ENCODE data around the gene SLAIN1. TPM values are rescaled to one million over a fixed set of nuclear protein-coding genes. Genes with fewer than 3 reads are reported as not detected.

The SLAIN1 gene
- total RNA-seq, 1 donor from 2014 or later, result not detected

DNA sequence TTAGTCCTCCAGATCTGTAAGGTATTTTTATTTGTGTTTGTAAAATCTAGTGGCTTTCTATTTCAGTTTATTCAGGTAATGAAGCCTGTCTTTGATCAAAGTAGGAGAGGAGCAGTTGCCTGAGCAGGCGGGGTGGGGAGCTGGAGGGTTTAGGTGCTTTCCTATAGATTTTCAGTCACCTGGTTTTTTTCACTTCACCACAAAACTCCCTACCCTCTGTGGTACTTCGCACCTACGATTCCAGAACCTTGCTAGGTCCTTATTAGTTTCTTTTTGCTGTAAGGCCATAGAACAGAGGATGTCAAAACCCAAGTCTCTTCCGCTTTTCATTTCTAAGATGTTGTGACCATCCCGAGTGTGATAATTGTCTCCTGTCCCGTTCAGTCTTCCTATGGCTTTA is 26.6 kb downstream of the SLAIN1 start:
- Mint-ChIP-seq H3K36me3 (ENCODE audit: unreplicated experiment) (no peaks in the 10 kb centered on the region), H3K9me3 (ENCODE audit: unreplicated experiment) (no peaks in the 10 kb centered on the region), H3K27ac (ENCODE audit: unreplicated experiment) (no peak overlapping the region), H3K4me3 (ENCODE audit: unreplicated experiment) (no peak overlapping the region), H3K27me3 (ENCODE audit: unreplicated experiment) (no peaks in the 10 kb centered on the region), H3K4me1 (ENCODE audit: unreplicated experiment) (no peaks in the 10 kb centered on the region)
- no peak for DNase-seq (ENCODE audit: extremely low spot score, unreplicated experiment)
- TF ChIP-seq, protein P1, sequence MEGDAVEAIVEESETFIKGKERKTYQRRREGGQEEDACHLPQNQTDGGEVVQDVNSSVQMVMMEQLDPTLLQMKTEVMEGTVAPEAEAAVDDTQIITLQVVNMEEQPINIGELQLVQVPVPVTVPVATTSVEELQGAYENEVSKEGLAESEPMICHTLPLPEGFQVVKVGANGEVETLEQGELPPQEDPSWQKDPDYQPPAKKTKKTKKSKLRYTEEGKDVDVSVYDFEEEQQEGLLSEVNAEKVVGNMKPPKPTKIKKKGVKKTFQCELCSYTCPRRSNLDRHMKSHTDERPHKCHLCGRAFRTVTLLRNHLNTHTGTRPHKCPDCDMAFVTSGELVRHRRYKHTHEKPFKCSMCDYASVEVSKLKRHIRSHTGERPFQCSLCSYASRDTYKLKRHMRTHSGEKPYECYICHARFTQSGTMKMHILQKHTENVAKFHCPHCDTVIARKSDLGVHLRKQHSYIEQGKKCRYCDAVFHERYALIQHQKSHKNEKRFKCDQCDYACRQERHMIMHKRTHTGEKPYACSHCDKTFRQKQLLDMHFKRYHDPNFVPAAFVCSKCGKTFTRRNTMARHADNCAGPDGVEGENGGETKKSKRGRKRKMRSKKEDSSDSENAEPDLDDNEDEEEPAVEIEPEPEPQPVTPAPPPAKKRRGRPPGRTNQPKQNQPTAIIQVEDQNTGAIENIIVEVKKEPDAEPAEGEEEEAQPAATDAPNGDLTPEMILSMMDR (IDR thresholded peaks at IDR 0.05), result no peak

DNA sequence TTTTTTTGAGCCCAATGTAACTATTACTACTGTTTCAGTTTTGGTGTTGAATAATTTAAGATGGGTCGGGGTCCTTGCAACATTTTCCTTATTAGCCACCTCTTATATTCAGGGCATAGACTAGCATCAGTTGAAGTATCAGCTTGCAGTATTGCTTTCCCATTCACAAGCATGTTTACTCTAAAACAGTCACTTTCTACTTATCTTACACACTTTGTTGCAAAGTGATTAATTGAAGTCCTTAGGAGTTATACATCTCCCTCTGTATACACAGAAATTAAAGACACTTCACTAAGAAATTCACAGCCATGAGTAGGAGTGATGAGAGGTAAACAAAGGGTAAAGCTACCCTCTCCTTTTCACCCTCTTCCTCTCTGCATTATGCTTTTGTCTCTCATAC is 27.6 kb downstream of the SLAIN1 start:
- H3K27ac Mint-ChIP-seq (ENCODE audit: unreplicated experiment), result no peak overlapping the region
- no peaks in the 10 kb centered on the region for H3K4me1 Mint-ChIP-seq (ENCODE audit: unreplicated experiment)
- TF ChIP-seq, protein P1 (IDR thresholded peaks at IDR 0.05), result no peak
- no peak for DNase-seq (ENCODE audit: extremely low spot score, unreplicated experiment)
- no peaks in the 10 kb centered on the region for H3K36me3 Mint-ChIP-seq (ENCODE audit: unreplicated experiment)
- no peak overlapping the region for H3K4me3 Mint-ChIP-seq (ENCODE audit: unreplicated experiment)
- H3K9me3 Mint-ChIP-seq (ENCODE audit: unreplicated experiment), result no peaks in the 10 kb centered on the region
- H3K27me3 Mint-ChIP-seq (ENCODE audit: unreplicated experiment), result no peaks in the 10 kb centered on the region

DNA sequence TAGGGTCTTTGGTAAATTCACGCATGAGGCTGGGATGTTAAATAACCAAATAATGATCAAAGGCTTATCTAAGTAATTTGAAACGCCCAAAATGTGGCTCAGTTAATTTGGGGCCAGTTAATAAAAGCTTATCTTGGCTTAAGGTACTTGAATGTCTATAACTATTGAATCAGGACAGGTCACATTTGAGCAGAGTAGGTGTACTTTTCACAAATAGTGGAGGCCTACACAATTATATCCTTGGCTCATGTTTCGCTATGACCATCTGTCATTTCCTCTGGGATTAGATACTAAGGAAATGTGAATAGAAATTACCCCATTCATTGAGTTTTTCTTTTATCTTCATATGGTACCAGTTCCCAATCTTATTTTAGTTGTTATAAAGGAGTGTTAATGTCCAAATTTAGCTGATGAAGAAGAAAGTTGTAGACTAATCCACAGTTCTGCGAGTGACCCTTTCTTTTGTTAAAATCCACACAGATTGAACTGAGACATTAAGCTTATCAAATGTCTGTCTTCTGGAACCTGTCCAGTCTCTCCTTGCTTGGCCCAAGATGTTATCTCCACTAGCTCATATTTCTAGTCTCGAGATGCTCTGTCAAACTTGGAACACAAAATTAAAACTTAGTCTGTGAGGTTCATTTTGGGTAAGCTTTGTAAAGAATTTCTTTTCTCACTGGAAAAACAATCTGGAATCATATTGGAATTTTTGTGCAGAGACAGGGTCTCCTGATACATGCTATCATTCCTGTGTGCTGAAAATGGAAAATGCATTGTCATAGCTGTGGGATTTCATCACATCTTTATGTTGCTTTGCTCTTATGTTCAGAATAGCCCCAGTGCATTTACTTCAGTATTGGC is 31.0 kb downstream of the SLAIN1 start:
- TF ChIP-seq, protein P1 (IDR thresholded peaks at IDR 0.05), result no peak
- H3K4me3 Mint-ChIP-seq (ENCODE audit: unreplicated experiment), result no peak overlapping the region
- H3K4me1 Mint-ChIP-seq (ENCODE audit: unreplicated experiment), result no peaks in the 10 kb centered on the region
- H3K27me3 Mint-ChIP-seq (ENCODE audit: unreplicated experiment), result no peaks in the 10 kb centered on the region
- no peaks in the 10 kb centered on the region for H3K9me3 Mint-ChIP-seq (ENCODE audit: unreplicated experiment)
- H3K36me3 Mint-ChIP-seq (ENCODE audit: unreplicated experiment), result no peaks in the 10 kb centered on the region
- DNase-seq (ENCODE audit: extremely low spot score, unreplicated experiment), result no peak
- H3K27ac Mint-ChIP-seq (ENCODE audit: unreplicated experiment), result no peak overlapping the region

DNA sequence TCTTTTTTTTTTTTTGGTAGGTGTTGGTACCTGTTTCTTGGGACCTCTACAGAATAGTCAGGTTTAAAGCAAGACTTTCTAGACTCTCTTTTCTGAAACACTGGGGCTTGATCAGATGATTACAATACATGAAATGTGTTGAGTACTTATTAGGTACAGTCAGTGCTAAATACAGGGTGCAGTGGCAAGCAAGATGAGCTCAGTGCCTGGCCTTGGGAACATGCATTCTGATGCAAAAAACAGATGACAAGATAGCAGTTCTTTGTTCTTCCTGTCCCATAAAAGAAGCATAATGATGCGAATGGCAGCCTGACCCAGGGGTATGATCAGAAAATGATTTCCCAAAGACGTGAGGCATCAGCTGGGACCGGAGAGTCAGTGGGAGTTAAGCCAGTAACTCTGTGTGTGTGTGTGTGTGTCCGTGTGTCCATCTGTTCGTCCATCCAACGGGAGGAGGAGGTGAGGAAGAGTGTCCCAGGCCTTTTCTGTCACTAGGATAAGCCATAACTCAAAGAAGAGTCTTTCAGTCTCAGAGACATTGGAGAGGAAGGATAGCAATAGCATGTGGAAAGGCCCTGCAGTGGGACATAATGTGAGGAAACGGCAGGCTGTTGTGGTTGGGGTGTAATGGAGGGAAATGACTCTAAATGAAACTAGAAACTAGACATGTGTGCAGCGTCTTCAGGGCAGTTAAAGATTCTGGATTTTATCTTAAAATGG is 32.2 kb downstream of the SLAIN1 start:
- no peak for DNase-seq (ENCODE audit: extremely low spot score, unreplicated experiment)
- H3K4me1 Mint-ChIP-seq (ENCODE audit: unreplicated experiment), result no peaks in the 10 kb centered on the region
- no peaks in the 10 kb centered on the region for H3K27me3 Mint-ChIP-seq (ENCODE audit: unreplicated experiment)
- TF ChIP-seq, protein P1 (IDR thresholded peaks at IDR 0.05), result no peak
- H3K9me3 Mint-ChIP-seq (ENCODE audit: unreplicated experiment), result no peaks in the 10 kb centered on the region
- no peak overlapping the region for H3K4me3 Mint-ChIP-seq (ENCODE audit: unreplicated experiment)
- no peak overlapping the region for H3K27ac Mint-ChIP-seq (ENCODE audit: unreplicated experiment)
- H3K36me3 Mint-ChIP-seq (ENCODE audit: unreplicated experiment), result no peaks in the 10 kb centered on the region

DNA sequence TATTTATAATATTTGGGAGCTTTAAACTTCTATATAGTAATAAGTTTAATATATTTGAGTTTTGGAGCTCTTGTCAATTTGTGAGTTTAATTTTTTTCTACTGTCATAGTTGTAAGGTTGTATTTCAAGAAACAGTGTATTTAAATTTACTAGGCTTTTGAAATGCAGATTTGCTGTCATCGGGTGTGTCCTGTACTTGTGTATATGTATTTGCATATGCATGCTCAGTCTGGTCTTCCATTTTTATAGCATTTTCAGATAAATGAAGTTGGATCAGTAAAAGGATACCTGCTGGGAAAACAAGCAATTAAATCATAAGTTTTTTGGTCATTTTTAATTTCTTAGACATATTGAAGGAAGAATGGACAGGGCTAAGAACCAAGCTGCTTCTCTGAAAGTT is 33.1 kb downstream of the SLAIN1 start:
- Mint-ChIP-seq H3K27ac (ENCODE audit: unreplicated experiment) (no peak overlapping the region), H3K4me1 (ENCODE audit: unreplicated experiment) (no peaks in the 10 kb centered on the region), H3K4me3 (ENCODE audit: unreplicated experiment) (no peak overlapping the region), H3K27me3 (ENCODE audit: unreplicated experiment) (no peaks in the 10 kb centered on the region), H3K36me3 (ENCODE audit: unreplicated experiment) (no peaks in the 10 kb centered on the region), H3K9me3 (ENCODE audit: unreplicated experiment) (no peaks in the 10 kb centered on the region)
- TF ChIP-seq, protein P1 (IDR thresholded peaks at IDR 0.05), result no peak
- DNase-seq (ENCODE audit: extremely low spot score, unreplicated experiment), result no peak

All from osteocyte (in vitro differentiated cells).